GM18499 (cell line): Measurements from ENCODE around the gene AQP5.
"Not testable (repeated sequence)": the region's sequence is repeated elsewhere in the genome, so short reads cannot be mapped to it uniquely, and the experiment has no call there.

ENCODE experiments used
- ATAC-seq: cut with Tn5 transposase; IDR thresholded peaks from one replicate; pipeline ENCODE4 v1.9.1; 2021; ENCODE audit warnings: moderate number of reproducible peaks; ENCODE audit not compliant: insufficient read depth, unreplicated experiment

Gene AQP5

GRCh38 chr12:49975318-49975761 lies 13.7 kb downstream of the AQP5 start:
- no peak for ATAC-seq

- ATAC-seq = no peak
These were observed 14.9 kb downstream of the AQP5 start for GRCh38 chr12:49976557-49976956.

GRCh38 chr12:49978125-49978524 lies 16.5 kb downstream of the AQP5 start:
- no peak for ATAC-seq

GRCh38 chr12:49979016-49979586 lies 17.4 kb downstream of the AQP5 start:
- no peak for ATAC-seq

GRCh38 chr12:49979791-49980190 lies 18.1 kb downstream of the AQP5 start:
- ATAC-seq = no peak

GRCh38 chr12:49980501-49981349 lies 19.1 kb downstream of the AQP5 start:
- no peak for ATAC-seq

- ATAC-seq = no peak
These were observed 20.8 kb downstream of the AQP5 start for GRCh38 chr12:49982246-49983087.

- no peak for ATAC-seq
These were observed 22.2 kb downstream of the AQP5 start for GRCh38 chr12:49983892-49984291.

- ATAC-seq = no peak
These were observed 23.0 kb downstream of the AQP5 start for GRCh38 chr12:49984476-49985359.

GRCh38 chr12:49985981-49986380 lies 24.3 kb downstream of the AQP5 start:
- no peak for ATAC-seq

GRCh38 chr12:49986476-49986875 lies 24.8 kb downstream of the AQP5 start:
- not testable (repeated sequence) for ATAC-seq

- no peak for ATAC-seq
These were observed 26.1 kb downstream of the AQP5 start for GRCh38 chr12:49987625-49988303.

- not testable (repeated sequence) for ATAC-seq
These were observed 27.7 kb downstream of the AQP5 start for GRCh38 chr12:49989400-49989799.

- ATAC-seq = no peak
These were observed 28.6 kb downstream of the AQP5 start for GRCh38 chr12:49990273-49990672.

GRCh38 chr12:49998453-49998852 lies 36.8 kb downstream of the AQP5 start:
- no peak for ATAC-seq

GRCh38 chr12:50003595-50003994 lies 41.9 kb downstream of the AQP5 start:
- no peak for ATAC-seq

GRCh38 chr12:50004696-50005095 lies 43.0 kb downstream of the AQP5 start:
- no peak for ATAC-seq

- ATAC-seq = no peak
These were observed 43.5 kb downstream of the AQP5 start for GRCh38 chr12:50005175-50005574.

GRCh38 chr12:50006280-50006679 lies 44.6 kb downstream of the AQP5 start:
- no peak for ATAC-seq
